Non-pigmented ciliary epithelial cell (primary cell): ENCODE data around the gene HACE1.
A peak's percentile ranks its signal among the peaks of the same experiment; 100 is the strongest.
"Not testable (repeated sequence)": the region's sequence is repeated elsewhere in the genome, so short reads cannot be mapped to it uniquely, and the experiment has no call there.

ENCODE experiments used
- DNase-seq: peaks from one replicate; pipeline ENCODE4 v3.0.0-alpha.2; 2010; ENCODE audit warnings: low read depth

The HACE1 gene, protein sequence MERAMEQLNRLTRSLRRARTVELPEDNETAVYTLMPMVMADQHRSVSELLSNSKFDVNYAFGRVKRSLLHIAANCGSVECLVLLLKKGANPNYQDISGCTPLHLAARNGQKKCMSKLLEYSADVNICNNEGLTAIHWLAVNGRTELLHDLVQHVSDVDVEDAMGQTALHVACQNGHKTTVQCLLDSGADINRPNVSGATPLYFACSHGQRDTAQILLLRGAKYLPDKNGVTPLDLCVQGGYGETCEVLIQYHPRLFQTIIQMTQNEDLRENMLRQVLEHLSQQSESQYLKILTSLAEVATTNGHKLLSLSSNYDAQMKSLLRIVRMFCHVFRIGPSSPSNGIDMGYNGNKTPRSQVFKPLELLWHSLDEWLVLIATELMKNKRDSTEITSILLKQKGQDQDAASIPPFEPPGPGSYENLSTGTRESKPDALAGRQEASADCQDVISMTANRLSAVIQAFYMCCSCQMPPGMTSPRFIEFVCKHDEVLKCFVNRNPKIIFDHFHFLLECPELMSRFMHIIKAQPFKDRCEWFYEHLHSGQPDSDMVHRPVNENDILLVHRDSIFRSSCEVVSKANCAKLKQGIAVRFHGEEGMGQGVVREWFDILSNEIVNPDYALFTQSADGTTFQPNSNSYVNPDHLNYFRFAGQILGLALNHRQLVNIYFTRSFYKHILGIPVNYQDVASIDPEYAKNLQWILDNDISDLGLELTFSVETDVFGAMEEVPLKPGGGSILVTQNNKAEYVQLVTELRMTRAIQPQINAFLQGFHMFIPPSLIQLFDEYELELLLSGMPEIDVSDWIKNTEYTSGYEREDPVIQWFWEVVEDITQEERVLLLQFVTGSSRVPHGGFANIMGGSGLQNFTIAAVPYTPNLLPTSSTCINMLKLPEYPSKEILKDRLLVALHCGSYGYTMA

GRCh38 chr6:104859225-104860146 is at the start of gene HACE1:
Gene HACE1, minus strand, starts transcription at chr6:104859919. Its CDS starts 277 bp downstream, at chr6:104859642.
- peak; percentile 38 for DNase-seq

DNA sequence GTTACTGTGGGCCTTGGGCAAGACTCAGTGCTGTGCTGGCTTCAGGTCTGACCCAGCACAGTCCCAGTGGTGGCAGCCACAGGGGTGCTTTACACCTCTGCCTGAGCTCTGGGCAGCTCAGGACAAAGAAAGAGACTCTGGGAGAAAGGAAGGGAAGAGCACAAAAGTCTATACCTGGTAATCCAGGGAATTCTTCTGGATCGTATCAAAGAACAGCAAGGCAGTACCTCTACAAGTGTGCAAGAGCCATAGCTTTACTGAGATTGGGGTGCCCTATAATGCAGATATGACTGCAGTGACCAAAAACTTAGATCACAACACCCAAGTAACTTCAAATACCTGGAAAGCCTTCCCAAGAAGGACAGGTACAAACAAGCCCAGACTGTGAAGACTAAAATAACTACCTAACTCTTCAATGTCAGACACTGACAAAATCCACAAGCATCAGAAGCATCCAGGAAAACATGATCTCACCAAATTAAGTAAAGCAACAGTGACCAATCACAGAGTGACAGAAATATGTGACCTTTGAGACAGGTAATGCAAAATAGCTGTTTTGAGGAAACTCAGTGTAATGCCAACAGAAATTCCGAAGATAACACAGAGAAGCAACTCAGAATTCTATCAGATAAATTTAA is 49.3 kb upstream of the HACE1 start:
- DNase-seq: no peak

DNA sequence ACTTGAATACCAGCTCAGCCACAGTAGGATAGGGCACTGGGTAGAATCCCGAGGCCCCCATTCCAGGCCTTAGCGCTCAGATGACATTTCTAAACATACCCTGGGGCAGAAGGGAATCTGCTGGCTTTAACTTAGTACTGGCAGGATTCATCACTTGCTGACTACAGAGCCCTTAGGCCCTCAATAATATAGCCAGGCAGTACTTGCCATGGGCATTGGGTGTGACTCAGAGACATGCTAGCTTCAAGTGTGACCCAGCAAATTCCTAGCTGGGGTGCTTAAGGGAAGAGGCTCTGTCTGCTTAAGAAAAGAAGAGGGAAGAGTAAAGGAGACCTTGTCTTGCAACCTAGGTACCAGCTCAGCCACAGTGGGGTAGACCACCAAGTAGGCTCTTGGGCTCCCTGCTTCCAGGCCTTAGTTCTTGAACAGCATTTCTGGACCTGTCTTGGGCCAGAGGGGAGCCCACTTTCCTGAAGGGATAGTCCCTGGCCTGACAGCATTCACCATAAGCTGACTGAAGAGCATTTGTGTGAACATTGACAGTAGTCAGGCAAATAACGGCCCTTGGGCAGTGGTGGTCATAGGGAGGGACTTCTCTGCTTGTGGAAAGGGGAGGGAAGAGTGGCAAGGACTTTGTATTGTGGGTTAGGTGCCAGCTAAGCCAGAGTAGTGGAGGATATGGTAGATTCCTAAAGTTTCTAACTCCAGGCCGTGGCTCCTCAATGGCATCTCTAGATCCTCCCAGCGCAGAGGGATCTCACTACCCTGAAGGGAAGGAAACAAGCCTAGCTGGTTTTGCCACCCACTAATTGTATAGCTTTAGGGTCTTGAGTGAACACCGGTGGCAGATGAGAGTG is 48.5 kb upstream of the HACE1 start:
- no peak for DNase-seq

DNA sequence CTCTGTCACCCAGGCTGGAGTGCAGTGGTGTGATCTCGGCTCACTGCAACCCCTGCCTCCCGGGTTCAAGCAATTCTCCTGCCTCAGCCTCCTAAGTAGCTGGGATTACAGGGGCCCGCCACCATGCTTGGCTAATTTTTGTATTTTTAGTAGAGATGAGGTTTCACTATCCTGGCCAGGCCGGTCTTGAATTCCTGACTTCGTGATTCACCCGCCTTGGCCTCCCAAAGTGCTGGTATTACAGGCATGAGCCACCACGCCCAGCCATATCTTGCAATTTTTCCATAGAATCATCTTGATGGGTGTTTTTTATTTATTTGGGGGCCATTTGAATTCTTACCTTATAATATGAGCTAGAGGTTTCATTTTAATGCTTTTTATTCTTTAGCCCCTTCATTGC is 39.2 kb upstream of the HACE1 start:
- DNase-seq: not testable (repeated sequence)

- no peak for DNase-seq
Measured at GRCh38 chr6:104896914-104897313, 37.2 kb upstream of the HACE1 start.

GRCh38 chr6:104888066-104888465 is 28.3 kb upstream of the HACE1 start:
- no peak for DNase-seq

- DNase-seq: no peak
Measured at GRCh38 chr6:104887350-104887749, 27.6 kb upstream of the HACE1 start.

DNA sequence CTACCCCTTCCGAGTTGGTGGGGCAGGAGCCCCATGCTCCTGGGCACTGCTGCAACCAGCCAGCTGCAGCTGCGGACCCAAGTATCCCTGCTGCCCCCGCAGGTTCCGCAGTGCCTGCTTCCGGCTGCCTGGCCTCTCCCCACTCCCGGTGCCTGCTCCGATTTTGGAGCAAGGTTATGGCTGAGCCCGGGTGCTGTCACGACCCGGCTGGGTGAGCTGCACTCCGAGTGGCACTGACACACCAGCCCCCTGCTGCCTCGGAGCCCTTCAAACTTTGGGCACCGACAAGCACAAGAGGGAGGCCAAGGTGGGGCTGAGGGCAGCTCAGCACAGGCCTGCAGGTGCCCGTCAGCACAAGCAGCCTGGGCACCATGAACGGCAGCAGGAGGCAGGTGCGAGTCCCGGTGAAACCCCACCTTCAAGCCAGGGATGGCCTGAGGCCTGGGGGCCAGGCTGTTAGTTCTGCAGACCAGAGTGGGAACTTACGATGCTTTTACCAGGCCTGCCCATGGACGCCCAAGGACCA is 25.9 kb upstream of the HACE1 start:
- no peak for DNase-seq

DNA sequence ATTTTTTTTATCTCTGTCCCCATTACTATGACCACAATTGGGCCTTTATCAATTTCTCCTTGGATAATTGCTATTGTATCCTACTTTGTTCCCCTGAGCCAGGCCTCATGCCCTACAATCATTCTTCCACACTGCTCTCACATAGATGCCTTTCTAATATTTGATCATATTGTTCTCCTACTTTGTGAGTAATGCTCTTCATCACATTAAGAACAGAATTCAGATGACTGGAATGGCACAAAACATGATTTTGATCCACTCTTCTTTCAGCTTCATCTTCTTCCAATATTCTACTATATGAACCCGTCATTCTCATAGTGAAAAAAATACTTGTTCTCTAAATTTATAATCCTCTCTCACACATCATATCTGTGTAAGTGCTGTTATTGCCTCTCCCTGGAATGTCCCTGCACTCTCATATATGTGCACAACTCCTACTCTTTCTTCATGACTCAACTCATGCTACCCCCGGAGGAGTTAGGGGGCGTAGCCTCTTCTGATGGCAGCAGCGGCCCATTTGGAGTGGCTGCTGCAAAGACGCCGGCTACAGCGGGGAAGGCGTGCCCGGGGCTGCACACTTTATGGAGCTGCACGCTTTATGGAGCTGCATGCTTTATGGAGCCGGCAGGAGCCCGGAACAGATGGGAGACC is 25.3 kb upstream of the HACE1 start:
- no peak for DNase-seq

GRCh38 chr6:104881964-104882668 is 22.4 kb upstream of the HACE1 start:
- DNase-seq: no peak

DNA sequence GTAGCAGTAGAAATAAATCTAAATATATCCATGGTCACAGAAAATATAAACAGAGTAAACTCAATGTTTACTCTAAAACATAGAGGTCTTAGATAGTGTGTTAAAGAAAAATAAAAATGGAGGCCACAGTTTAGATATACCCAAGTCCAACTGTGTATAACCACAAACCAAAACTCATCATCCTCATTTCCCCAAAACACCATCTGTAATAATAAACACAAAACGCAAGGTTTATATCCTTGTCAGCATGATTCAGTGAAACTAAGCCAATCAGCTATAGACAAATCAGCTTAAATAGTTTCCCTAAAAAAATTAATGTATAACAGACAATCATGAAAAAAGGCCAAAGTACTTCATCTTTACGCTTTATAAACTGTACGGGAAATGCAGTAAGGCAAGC is 2.7 kb upstream of the HACE1 start:
- DNase-seq: no peak

- DNase-seq: no peak
Measured at GRCh38 chr6:104860221-104860620, 502 bp upstream of the HACE1 start.

GRCh38 chr6:104858642-104859041 is 1.1 kb downstream of the HACE1 start:
- DNase-seq: no peak

DNA sequence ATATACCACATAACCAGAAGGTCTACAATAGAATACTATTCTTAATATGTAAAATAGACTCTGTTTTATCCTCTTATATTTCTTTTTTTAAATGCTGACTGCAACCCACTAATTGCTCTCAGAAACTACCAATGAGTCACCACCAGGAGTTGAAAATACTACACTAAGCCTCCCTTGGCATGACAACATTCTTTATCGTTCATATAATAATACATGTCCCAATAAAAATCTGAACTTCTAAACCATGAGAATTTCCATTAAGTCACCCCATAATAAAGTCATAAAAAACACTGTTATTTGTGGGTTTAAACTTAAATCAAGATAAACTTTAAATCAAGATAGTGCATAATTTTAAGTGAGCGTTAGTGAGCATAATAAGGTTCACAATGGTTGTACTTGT is 4.2 kb downstream of the HACE1 start:
- DNase-seq: peak; percentile 8

GRCh38 chr6:104847721-104848120 is 12.0 kb downstream of the HACE1 start:
- not testable (repeated sequence) for DNase-seq

DNA sequence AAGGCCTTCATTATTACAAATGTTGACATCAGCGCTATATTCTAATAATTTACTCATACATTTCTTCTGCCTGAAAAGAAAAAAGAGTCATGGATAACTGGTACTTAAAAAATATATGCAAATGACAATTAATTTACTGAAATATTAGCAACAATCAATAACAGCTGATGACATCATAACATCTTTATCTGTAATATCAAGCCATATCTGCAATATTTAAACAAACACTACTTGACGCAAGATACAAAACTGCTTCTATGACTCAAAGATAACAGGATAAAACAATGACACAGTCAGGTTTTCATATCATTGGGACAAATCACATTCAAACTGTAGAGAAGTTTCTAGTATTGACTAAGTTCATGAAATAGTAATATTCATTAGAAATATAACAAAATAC is 16.5 kb downstream of the HACE1 start:
- DNase-seq: no peak

GRCh38 chr6:104837158-104837557 is 22.6 kb downstream of the HACE1 start:
- no peak for DNase-seq

DNA sequence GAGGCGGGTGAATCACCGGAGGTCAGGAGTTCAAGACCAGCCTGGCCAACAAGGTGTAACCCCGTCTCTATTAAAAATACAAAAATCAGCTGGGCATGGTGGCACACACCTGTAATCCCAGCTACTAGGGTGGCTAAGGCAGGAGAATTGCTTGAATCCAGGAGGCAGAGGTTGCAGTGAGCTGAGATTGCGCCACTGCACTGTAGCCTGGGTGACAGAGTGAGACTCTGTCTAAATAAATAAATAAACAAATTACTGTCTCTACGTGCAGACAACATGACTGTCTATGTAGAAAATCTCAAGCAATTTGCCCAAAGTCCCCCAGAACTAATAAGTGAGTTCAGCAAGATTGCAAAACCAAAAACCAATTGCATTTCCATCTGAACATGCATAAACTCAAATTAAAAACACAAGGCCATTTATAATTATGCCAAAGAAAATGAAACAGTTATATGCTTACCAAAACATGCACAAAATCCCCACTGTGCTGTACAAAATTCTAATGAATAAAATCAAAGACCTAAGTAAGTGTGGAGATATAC is 23.2 kb downstream of the HACE1 start:
- DNase-seq: not testable (repeated sequence)

DNA sequence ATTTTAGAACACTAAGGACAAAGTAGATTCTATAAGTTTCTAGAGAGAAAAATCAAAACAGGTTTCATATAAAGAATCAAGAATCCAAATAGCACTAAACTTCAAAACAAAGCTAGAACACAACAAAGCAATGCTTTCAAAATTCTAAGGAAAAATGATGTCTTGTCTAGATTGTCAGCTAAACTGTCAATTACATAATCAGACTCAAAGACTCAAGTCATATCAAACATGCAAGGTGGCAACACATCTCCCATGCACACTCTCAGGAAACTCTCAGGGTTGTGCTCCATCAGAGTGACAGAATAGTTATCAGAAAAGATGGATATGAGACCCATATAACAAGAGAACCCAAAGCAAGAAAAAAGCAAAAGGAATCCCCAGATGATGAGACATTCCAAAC is 23.9 kb downstream of the HACE1 start:
- DNase-seq: no peak
